ENCODE results near the gene PIK3R2.

Gene PIK3R2

DNA sequence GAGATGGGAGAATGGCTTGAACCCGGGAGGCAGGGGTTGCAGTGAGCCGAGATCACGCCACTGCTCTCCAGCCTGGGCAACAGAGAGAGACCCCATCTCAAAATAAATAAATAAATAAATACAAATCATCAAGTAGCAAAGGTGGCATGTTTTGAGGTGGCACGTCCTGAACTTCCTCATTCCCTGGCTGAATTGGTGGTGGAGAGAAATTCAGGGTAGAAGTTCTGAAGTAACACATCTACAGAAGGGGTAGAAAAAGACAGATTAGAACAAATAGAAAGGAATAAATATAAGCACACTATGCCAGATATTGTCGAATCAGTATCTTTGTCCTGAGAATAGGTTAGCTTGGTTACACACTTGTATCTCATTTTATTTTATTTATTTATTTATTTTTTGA is 27.0 kb downstream of the PIK3R2 start:
- DNase-seq (ENCODE audit: low read depth) = no peak
- TF ChIP-seq, protein P1, sequence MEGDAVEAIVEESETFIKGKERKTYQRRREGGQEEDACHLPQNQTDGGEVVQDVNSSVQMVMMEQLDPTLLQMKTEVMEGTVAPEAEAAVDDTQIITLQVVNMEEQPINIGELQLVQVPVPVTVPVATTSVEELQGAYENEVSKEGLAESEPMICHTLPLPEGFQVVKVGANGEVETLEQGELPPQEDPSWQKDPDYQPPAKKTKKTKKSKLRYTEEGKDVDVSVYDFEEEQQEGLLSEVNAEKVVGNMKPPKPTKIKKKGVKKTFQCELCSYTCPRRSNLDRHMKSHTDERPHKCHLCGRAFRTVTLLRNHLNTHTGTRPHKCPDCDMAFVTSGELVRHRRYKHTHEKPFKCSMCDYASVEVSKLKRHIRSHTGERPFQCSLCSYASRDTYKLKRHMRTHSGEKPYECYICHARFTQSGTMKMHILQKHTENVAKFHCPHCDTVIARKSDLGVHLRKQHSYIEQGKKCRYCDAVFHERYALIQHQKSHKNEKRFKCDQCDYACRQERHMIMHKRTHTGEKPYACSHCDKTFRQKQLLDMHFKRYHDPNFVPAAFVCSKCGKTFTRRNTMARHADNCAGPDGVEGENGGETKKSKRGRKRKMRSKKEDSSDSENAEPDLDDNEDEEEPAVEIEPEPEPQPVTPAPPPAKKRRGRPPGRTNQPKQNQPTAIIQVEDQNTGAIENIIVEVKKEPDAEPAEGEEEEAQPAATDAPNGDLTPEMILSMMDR (IDR thresholded peaks at IDR 0.05; ENCODE audit: insufficient read depth, low read depth, low read length, missing control alignments) = no peak
- H3K4me3 ChIP-seq (ENCODE audit: low read length) = no peak overlapping the region

DNA sequence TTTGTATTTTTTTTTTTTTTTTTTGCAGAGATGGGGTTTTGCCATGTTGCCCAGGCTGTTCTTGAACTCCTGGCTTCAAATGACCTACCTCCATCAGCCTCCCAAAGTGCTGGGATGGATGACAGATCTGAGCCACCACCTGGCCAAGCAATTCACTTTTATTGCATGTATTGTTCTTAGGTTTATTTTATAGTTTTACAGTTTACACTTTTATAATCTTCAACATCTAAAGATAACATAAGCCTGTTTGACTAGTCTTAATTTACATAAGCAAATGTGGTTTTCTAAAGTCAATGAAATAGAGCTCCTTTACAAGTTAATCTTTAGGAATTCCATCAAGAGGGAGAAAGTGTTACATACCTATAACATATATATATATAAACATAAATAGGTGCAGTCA is 30.6 kb downstream of the PIK3R2 start:
- no peak overlapping the region for H3K4me3 ChIP-seq (ENCODE audit: low read length)
- no peak for DNase-seq (ENCODE audit: low read depth)
- TF ChIP-seq, protein P1 (IDR thresholded peaks at IDR 0.05; ENCODE audit: insufficient read depth, low read depth, low read length, missing control alignments) = no peak

DNA sequence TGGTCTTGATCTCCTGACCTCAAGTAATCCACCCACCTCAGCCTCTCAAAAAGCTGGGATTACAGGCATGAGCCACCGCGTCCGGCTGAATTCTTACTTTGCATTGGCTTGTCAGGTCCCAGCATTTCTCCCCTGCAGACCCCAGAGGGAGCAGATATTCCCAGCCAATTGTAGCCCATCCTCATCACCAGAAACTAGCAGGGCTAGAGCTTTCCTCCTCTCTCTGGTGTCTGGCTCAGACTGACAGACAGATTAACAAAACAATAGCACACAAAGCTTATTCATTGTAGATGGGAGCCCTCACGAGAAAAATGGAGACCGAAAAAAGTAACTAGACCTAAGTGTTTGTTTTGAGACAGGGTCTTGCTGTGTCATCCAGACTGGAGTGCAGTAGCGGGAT is 32.6 kb downstream of the PIK3R2 start:
- no peak for DNase-seq (ENCODE audit: low read depth)
- no peak overlapping the region for H3K4me3 ChIP-seq (ENCODE audit: low read length)
- TF ChIP-seq, protein P1 (IDR thresholded peaks at IDR 0.05; ENCODE audit: insufficient read depth, low read depth, low read length, missing control alignments) = no peak

- TF ChIP-seq, protein P1 (IDR thresholded peaks at IDR 0.05; ENCODE audit: insufficient read depth, low read depth, low read length, missing control alignments) = no peak
- no peak overlapping the region for H3K4me3 ChIP-seq (ENCODE audit: low read length)
- no peak for DNase-seq (ENCODE audit: low read depth)
Observed at GRCh38 chr19:18190278-18190677, 37.3 kb downstream of the PIK3R2 start.

DNA sequence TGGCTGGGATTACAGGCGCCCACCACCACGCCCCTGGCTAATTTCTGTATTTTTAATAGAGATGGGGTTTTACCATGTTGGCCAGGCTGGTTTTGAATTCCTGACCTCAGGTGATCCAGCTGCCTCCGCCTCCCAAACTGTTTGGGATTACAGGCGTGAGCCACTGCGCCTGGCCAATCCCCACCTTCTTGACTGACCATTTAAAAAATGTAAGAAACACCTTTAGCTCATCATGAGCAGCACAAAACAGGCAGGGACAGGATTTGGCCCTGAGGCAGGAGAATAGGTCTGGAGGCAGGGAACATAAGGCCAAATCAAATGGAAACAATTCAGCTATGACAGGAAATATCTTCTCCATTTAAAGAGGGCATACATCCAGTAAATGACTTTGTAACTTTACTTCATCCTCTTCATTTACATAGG is 38.7 kb downstream of the PIK3R2 start:
- DNase-seq (ENCODE audit: low read depth) = peak; percentile 91
- H3K4me3 ChIP-seq (ENCODE audit: low read length) = peak overlapping the region; percentile 55
- TF ChIP-seq, protein P1 (IDR thresholded peaks at IDR 0.05; ENCODE audit: insufficient read depth, low read depth, low read length, missing control alignments) = no peak

GRCh38 chr19:18192673-18193387 is 39.9 kb downstream of the PIK3R2 start, which contains the start of gene MPV17L2:
TSS of gene MPV17L2 (plus strand) at chr19:18193218. CDS start at chr19:18193282, 64 bp downstream.
- H3K4me3 ChIP-seq (ENCODE audit: low read length) = peak within 1 kb of the TSS; percentile 80
- TF ChIP-seq, protein P1 (IDR thresholded peaks at IDR 0.05; ENCODE audit: insufficient read depth, low read depth, low read length, missing control alignments) = no peak
- DNase-seq (ENCODE audit: low read depth) = peak; percentile 100
